ENCODE measurements around the gene BTBD9.
A peak's percentile ranks its signal among the peaks of the same experiment; 100 is the strongest.

BTBD9 gene

GRCh38 chr6:38225766-38226165 lies 414.0 kb downstream of the BTBD9 start:
- H3K4me3 ChIP-seq (ENCODE audit: extremely low read depth, insufficient read depth, low read length, poor library complexity, severe bottlenecking), result no peak overlapping the region
- WGBS, 2 experiments (ENCODE audit: insufficient coverage in 2 of 2), result 75 to 93% methylated on average over 1 of the region's 2 CpGs
- no peaks in the 10 kb centered on the region for H3K4me1 ChIP-seq (ENCODE audit: control insufficient read depth, insufficient read depth, low read length, poor library complexity, severe bottlenecking)
- no peaks in the 10 kb centered on the region for H3K9me3 ChIP-seq (ENCODE audit: control insufficient read depth, low read length)
- H3K27ac ChIP-seq (ENCODE audit: low read depth, low read length, severe bottlenecking), result no peak overlapping the region
- H3K36me3 ChIP-seq (ENCODE audit: control insufficient read depth, insufficient read depth, low read length), result no peaks in the 10 kb centered on the region

GRCh38 chr6:38221251-38221650 lies 418.5 kb downstream of the BTBD9 start:
- no peaks in the 10 kb centered on the region for H3K36me3 ChIP-seq (ENCODE audit: control insufficient read depth, insufficient read depth, low read length)
- H3K9me3 ChIP-seq (ENCODE audit: control insufficient read depth, low read length), result no peaks in the 10 kb centered on the region
- WGBS, 2 experiments (ENCODE audit: insufficient coverage in 2 of 2), result 89 to 93% methylated on average over 2 to 4 of the region's 4 CpGs

GRCh38 chr6:38220069-38220723 lies 419.5 kb downstream of the BTBD9 start:
- no peak overlapping the region for H3K4me3 ChIP-seq (ENCODE audit: extremely low read depth, insufficient read depth, low read length, poor library complexity, severe bottlenecking)
- 90 to 100% methylated on average over 1 to 3 of the region's 4 CpGs for WGBS, 2 experiments (ENCODE audit: insufficient coverage in 2 of 2)
- no peaks in the 10 kb centered on the region for H3K9me3 ChIP-seq (ENCODE audit: control insufficient read depth, low read length)
- H3K4me1 ChIP-seq (ENCODE audit: control insufficient read depth, insufficient read depth, low read length, poor library complexity, severe bottlenecking), result no peaks in the 10 kb centered on the region
- no peaks in the 10 kb centered on the region for H3K36me3 ChIP-seq (ENCODE audit: control insufficient read depth, insufficient read depth, low read length)
- no peak overlapping the region for H3K27ac ChIP-seq (ENCODE audit: low read depth, low read length, severe bottlenecking)

More at GRCh38 chr6:38221251-38221650, 418.5 kb downstream of the BTBD9 start:
- no peak overlapping the region for H3K4me3 ChIP-seq (ENCODE audit: extremely low read depth, insufficient read depth, low read length, poor library complexity, severe bottlenecking)
- H3K4me1 ChIP-seq (ENCODE audit: control insufficient read depth, insufficient read depth, low read length, poor library complexity, severe bottlenecking), result no peaks in the 10 kb centered on the region
- no peak overlapping the region for H3K27ac ChIP-seq (ENCODE audit: low read depth, low read length, severe bottlenecking)

DNA sequence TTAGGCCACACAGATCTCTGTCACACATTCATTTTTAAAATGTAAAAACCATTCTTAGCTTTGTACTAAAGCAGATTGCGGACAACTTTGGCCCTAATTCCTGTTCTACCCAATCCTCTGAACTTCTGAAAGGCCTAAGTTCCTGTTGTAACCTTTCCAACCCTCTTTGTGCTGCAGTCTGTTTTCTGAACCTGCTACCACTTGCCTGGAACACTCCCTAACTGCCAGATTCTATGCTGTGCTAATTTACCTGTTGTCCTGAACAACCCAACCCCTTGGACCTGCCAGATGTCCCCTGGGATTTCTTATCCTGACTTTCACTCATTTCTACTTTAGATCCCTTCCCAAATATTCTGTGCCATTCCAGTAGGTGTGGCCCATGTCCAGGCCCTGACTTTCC lies 421.5 kb downstream of the BTBD9 start:
- 95 to 100% methylated on average over 1 of the region's 1 CpG for WGBS, 2 experiments (ENCODE audit: insufficient coverage in 2 of 2)
- Histone ChIP-seq H3K27ac (ENCODE audit: low read depth, low read length, severe bottlenecking) (no peak overlapping the region), H3K9me3 (ENCODE audit: control insufficient read depth, low read length) (no peaks in the 10 kb centered on the region), H3K4me3 (ENCODE audit: extremely low read depth, insufficient read depth, low read length, poor library complexity, severe bottlenecking) (no peak overlapping the region), H3K36me3 (ENCODE audit: control insufficient read depth, insufficient read depth, low read length) (no peaks in the 10 kb centered on the region), H3K4me1 (ENCODE audit: control insufficient read depth, insufficient read depth, low read length, poor library complexity, severe bottlenecking) (peaks cover 3% of the 10 kb centered on the region)

DNA sequence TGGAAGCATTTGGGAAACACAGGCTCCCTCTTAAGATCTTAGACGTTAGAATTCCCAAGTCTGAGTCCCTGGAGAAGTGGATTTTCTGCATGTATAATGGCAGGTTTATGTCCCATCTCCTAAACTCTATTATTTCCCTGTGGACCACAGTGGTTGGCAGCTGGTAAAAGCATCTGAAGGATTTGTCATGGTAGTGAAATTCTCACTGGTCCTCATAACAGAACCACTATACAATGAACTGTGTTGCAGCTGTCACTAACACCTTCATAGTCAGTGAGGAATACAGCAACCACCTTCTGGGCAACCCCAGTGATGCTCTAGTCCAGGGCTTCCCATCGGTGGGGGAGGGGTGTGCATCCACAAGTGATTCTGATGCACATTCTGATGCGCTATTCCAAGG lies 423.3 kb downstream of the BTBD9 start:
- peaks cover 10% of the 10 kb centered on the region for H3K4me1 ChIP-seq (ENCODE audit: control insufficient read depth, insufficient read depth, low read length, poor library complexity, severe bottlenecking)
- H3K9me3 ChIP-seq (ENCODE audit: control insufficient read depth, low read length), result no peaks in the 10 kb centered on the region
- H3K4me3 ChIP-seq (ENCODE audit: extremely low read depth, insufficient read depth, low read length, poor library complexity, severe bottlenecking), result no peak overlapping the region
- WGBS, 2 experiments (ENCODE audit: insufficient coverage in 2 of 2), result 94 to 95% methylated on average over 2 of the region's 3 CpGs
- no peak overlapping the region for H3K27ac ChIP-seq (ENCODE audit: low read depth, low read length, severe bottlenecking)
- H3K36me3 ChIP-seq (ENCODE audit: control insufficient read depth, insufficient read depth, low read length), result no peaks in the 10 kb centered on the region

DNA sequence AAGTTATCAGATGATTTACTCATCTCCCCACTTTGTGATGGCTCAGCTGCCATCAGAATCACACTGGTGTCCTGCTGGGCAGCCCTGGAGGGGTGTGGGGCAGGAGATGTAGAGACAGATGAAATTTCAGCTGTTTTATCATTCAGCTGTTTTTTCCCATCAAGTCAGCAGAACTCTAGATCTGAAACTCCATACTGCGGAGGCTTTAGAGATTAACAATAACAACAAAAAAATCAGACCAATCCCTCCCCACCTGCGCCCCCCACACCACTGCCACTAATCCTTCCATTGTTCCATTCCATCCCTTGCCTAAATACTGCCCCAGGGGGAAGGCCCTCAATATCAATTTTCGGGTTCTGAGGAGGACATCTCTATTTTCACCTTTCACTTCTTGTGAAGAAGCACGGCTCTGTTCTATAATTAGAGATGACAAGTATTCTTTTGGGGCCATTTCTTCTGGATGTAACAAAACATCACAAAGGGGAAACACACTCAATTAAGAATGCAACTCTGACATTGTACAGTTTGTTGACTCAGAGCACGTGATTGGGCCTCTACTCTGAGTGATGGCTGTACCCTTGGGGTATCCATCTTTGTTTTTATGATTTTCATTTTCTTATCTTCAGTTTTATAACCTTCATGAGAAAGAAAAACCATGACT lies 423.9 kb downstream of the BTBD9 start:
- Histone ChIP-seq H3K36me3 (ENCODE audit: control insufficient read depth, insufficient read depth, low read length) (no peaks in the 10 kb centered on the region), H3K4me1 (ENCODE audit: control insufficient read depth, insufficient read depth, low read length, poor library complexity, severe bottlenecking) (peaks cover 10% of the 10 kb centered on the region), H3K4me3 (ENCODE audit: extremely low read depth, insufficient read depth, low read length, poor library complexity, severe bottlenecking) (no peak overlapping the region), H3K9me3 (ENCODE audit: control insufficient read depth, low read length) (no peaks in the 10 kb centered on the region), H3K27ac (ENCODE audit: low read depth, low read length, severe bottlenecking) (no peak overlapping the region)
- 94 to 100% methylated on average over 2 of the region's 5 CpGs for WGBS, 2 experiments (ENCODE audit: insufficient coverage in 2 of 2)

DNA sequence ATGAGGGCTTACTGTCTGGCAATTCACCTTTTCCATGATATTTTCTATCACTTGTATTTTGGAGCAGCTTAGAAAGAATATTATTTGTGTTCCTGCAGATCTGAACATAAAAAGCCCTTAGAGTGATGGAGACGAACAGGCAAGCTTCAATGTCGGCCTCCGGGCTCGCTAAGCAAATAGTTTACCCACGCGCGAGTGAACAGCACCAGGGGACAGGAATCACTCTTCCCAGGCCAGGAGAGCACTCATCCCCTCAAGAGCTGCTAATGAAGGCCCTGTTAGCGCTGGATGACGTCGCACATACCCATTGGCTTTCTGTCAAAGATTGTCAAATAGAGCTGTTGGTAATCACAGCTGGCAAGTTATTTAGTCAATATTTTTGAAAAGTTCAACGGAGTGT lies 424.5 kb downstream of the BTBD9 start:
- 82 to 86% methylated on average over 10 to 11 of the region's 11 CpGs for WGBS, 2 experiments (ENCODE audit: insufficient coverage in 2 of 2)
- H3K27ac ChIP-seq (ENCODE audit: low read depth, low read length, severe bottlenecking), result no peak overlapping the region

DNA sequence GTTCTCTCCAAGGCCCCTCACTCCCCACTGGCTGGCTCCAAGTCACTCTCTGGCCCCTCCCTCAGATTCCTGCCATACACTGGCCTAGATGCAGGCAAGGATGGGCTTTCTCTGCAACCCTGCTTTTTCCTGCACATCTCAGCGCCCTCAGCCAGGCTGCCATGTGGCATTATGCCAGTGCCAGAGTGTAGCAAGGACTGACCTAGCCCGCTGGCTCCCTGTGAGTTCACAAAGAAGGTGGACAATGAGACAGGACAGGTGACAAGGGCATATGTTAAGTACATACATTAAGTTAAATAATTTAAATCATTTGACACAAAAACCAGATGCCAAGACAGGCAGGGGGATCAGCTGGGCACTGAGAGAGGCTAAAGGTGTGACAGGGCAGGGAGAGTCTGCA lies 425.6 kb downstream of the BTBD9 start:
- Histone ChIP-seq H3K4me3 (ENCODE audit: extremely low read depth, insufficient read depth, low read length, poor library complexity, severe bottlenecking) (no peak overlapping the region), H3K36me3 (ENCODE audit: control insufficient read depth, insufficient read depth, low read length) (no peaks in the 10 kb centered on the region)

More for the DNA sequence above, 424.5 kb downstream of the BTBD9 start:
- Histone ChIP-seq H3K9me3 (ENCODE audit: control insufficient read depth, low read length) (no peaks in the 10 kb centered on the region), H3K4me3 (ENCODE audit: extremely low read depth, insufficient read depth, low read length, poor library complexity, severe bottlenecking) (no peak overlapping the region), H3K36me3 (ENCODE audit: control insufficient read depth, insufficient read depth, low read length) (no peaks in the 10 kb centered on the region), H3K4me1 (ENCODE audit: control insufficient read depth, insufficient read depth, low read length, poor library complexity, severe bottlenecking) (peaks cover 10% of the 10 kb centered on the region)

DNA sequence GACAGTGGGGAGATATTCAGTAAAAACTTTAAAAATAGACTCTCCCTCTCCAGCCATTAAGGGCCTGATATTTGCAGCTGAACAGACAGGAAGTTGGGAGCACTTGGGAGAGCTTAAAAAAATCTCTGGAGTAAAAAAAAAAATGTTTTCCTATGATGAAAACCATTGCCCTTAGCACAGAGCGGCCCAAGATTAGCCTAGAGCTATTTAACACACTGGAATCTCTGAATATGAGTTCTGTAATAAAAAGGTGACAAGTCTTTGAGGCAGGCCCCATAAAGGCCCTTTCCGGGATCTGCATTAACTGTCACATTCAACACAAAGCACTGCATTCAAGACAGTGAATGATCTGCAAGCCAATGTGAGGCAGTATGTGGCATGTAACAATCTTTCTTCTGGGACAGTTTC lies 426.5 kb downstream of the BTBD9 start:
- peaks cover 10% of the 10 kb centered on the region for H3K4me1 ChIP-seq (ENCODE audit: control insufficient read depth, insufficient read depth, low read length, poor library complexity, severe bottlenecking)
- no peak overlapping the region for H3K4me3 ChIP-seq (ENCODE audit: extremely low read depth, insufficient read depth, low read length, poor library complexity, severe bottlenecking)
- no peak overlapping the region for H3K27ac ChIP-seq (ENCODE audit: low read depth, low read length, severe bottlenecking)
- no peaks in the 10 kb centered on the region for H3K36me3 ChIP-seq (ENCODE audit: control insufficient read depth, insufficient read depth, low read length)
- WGBS, 2 experiments (ENCODE audit: insufficient coverage in 2 of 2), result no CpG with 5 or more reads among the region's 2 CpGs
- no peaks in the 10 kb centered on the region for H3K9me3 ChIP-seq (ENCODE audit: control insufficient read depth, low read length)

More for the DNA sequence above, 425.6 kb downstream of the BTBD9 start:
- Histone ChIP-seq H3K27ac (ENCODE audit: low read depth, low read length, severe bottlenecking) (no peak overlapping the region), H3K4me1 (ENCODE audit: control insufficient read depth, insufficient read depth, low read length, poor library complexity, severe bottlenecking) (peaks cover 10% of the 10 kb centered on the region), H3K9me3 (ENCODE audit: control insufficient read depth, low read length) (no peaks in the 10 kb centered on the region)
- WGBS, 2 experiments (ENCODE audit: insufficient coverage in 2 of 2), result 100% methylated on average over 1 of the region's 2 CpGs; no CpG with 5 or more reads in 1 of the 2 experiments

DNA sequence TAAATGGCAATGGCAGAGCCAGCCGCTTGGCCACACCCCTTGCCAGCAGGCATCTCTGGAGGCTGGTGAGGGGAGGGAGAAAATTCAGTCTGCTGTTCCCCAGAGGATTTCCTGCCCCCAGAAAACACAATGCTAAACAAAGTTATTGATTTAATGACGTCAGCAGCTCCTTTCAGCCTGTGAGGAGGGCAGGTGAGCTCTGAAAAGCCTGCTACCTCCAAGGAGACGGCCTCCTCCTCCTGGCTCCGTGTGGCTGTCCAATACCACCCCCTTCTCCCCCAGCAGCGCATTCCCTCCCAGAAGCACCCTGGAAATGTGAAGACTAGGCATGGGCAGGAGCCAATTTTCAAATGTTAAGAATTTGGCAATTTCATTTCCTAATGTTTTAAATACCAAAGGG lies 427.1 kb downstream of the BTBD9 start:
- peaks cover 10% of the 10 kb centered on the region for H3K4me1 ChIP-seq (ENCODE audit: control insufficient read depth, insufficient read depth, low read length, poor library complexity, severe bottlenecking)

GRCh38 chr6:38212116-38212515 lies 427.6 kb downstream of the BTBD9 start:
- no peaks in the 10 kb centered on the region for H3K36me3 ChIP-seq (ENCODE audit: control insufficient read depth, insufficient read depth, low read length)
- peaks cover 10% of the 10 kb centered on the region for H3K4me1 ChIP-seq (ENCODE audit: control insufficient read depth, insufficient read depth, low read length, poor library complexity, severe bottlenecking)
- no peak overlapping the region for H3K27ac ChIP-seq (ENCODE audit: low read depth, low read length, severe bottlenecking)
- 88 to 100% methylated on average over 2 of the region's 3 CpGs for WGBS, 2 experiments (ENCODE audit: insufficient coverage in 2 of 2)
- no peak overlapping the region for H3K4me3 ChIP-seq (ENCODE audit: extremely low read depth, insufficient read depth, low read length, poor library complexity, severe bottlenecking)
- no peaks in the 10 kb centered on the region for H3K9me3 ChIP-seq (ENCODE audit: control insufficient read depth, low read length)

More for the DNA sequence above, 427.1 kb downstream of the BTBD9 start:
- H3K27ac ChIP-seq (ENCODE audit: low read depth, low read length, severe bottlenecking), result peak overlapping the region; percentile 19
- no peaks in the 10 kb centered on the region for H3K9me3 ChIP-seq (ENCODE audit: control insufficient read depth, low read length)
- WGBS, 2 experiments (ENCODE audit: insufficient coverage in 2 of 2), result 41 to 75% methylated on average over 2 to 5 of the region's 5 CpGs
- no peaks in the 10 kb centered on the region for H3K36me3 ChIP-seq (ENCODE audit: control insufficient read depth, insufficient read depth, low read length)
- H3K4me3 ChIP-seq (ENCODE audit: extremely low read depth, insufficient read depth, low read length, poor library complexity, severe bottlenecking), result no peak overlapping the region

Data from mesodermal cell (in vitro differentiated cells).